ENCODE measurements around the gene LCA5. TPM values are rescaled to one million over a fixed set of nuclear protein-coding genes. Genes with fewer than 3 reads are reported as not detected.

LCA5 gene
- total RNA-seq, 1 donor from 2014 or later: 13.2 TPM

DNA sequence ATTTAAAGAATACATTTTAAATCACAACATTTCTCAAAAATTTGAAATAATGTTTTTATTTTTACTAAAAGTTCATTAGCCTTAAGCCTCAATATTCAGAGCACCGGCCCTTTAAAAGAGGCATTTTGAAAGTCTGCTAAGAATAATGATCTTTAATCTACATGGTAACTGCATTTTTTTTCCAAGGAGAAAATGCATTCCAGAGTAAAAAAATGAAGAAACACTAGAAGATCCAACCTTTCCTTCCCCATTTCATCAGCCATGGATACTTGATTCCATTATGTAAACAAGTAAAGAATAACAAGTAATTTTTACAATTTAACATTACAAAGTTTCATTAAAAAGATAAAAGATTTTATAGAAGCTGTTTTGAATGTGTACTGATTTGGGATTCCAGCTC lies 21.8 kb downstream of the LCA5 start:
- TF ChIP-seq EZH2 (IDR thresholded peaks at IDR 0.05) (no peak), EZH2phosphoT487 (IDR thresholded peaks at IDR 0.05) (no peak)
- TF ChIP-seq, protein P1, sequence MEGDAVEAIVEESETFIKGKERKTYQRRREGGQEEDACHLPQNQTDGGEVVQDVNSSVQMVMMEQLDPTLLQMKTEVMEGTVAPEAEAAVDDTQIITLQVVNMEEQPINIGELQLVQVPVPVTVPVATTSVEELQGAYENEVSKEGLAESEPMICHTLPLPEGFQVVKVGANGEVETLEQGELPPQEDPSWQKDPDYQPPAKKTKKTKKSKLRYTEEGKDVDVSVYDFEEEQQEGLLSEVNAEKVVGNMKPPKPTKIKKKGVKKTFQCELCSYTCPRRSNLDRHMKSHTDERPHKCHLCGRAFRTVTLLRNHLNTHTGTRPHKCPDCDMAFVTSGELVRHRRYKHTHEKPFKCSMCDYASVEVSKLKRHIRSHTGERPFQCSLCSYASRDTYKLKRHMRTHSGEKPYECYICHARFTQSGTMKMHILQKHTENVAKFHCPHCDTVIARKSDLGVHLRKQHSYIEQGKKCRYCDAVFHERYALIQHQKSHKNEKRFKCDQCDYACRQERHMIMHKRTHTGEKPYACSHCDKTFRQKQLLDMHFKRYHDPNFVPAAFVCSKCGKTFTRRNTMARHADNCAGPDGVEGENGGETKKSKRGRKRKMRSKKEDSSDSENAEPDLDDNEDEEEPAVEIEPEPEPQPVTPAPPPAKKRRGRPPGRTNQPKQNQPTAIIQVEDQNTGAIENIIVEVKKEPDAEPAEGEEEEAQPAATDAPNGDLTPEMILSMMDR (IDR thresholded peaks at IDR 0.05): no peak
- Mint-ChIP-seq H3K27me3 (ENCODE audit: insufficient read depth, low read depth) (no peaks in the 10 kb centered on the region), H3K27ac (no peak overlapping the region), H3K4me3 (no peak overlapping the region), H3K4me1 (no peaks in the 10 kb centered on the region), H3K9me3 (no peaks in the 10 kb centered on the region), H3K36me3 (peaks cover 25% of the 10 kb centered on the region)
- H2AFZ ChIP-seq (replicated peaks): no peak overlapping the region
- H3K4me1 ChIP-seq: no peaks in the 10 kb centered on the region
- H3K9ac ChIP-seq: no peak overlapping the region
- H3K4me2 ChIP-seq: no peak overlapping the region
- no peak for DNase-seq (ENCODE audit: low spot score)
- H4K20me1 ChIP-seq (ENCODE audit: low read depth): no peaks in the 10 kb centered on the region
- no peaks in the 10 kb centered on the region for H3F3A ChIP-seq (ENCODE audit: low read depth)
- H3K79me2 ChIP-seq (ENCODE audit: low read depth): peaks cover under 1% of the 10 kb centered on the region
- H3K27me3 ChIP-seq: no peaks in the 10 kb centered on the region
- H3K36me3 ChIP-seq: no peaks in the 10 kb centered on the region
- H3K27ac ChIP-seq: no peak overlapping the region
- no peak overlapping the region for H3K4me3 ChIP-seq
- H3K9me3 ChIP-seq (ENCODE audit: low read depth): no peaks in the 10 kb centered on the region

DNA sequence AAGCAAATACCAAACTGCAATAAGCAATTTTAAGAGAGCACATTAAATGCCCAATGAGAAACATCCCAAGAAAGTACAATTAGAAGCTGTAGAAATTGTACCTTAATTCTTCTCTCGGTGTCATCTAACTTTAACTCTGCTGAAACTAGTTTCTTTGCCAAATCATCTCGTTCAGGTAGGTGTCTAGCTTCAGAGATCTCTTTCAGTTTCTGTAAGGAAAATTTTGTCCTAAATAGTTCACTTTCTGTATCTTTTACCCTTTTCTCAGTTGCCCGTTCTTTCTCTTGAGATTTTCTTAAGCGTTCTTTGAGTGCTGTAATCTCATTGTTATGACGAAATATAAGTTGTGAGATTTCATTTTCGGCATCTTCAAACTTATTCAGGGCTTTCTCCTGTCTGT lies 24.1 kb downstream of the LCA5 start:
- H3K27me3 ChIP-seq: no peaks in the 10 kb centered on the region
- H3K36me3 ChIP-seq: no peaks in the 10 kb centered on the region
- H3K27ac ChIP-seq: no peak overlapping the region
- DNase-seq (ENCODE audit: low spot score): no peak
- no peaks in the 10 kb centered on the region for H3F3A ChIP-seq (ENCODE audit: low read depth)
- no peak overlapping the region for H2AFZ ChIP-seq (replicated peaks)
- no peaks in the 10 kb centered on the region for H3K79me2 ChIP-seq (ENCODE audit: low read depth)
- H3K9me3 ChIP-seq (ENCODE audit: low read depth): no peaks in the 10 kb centered on the region
- no peak overlapping the region for H3K4me2 ChIP-seq
- no peaks in the 10 kb centered on the region for H4K20me1 ChIP-seq (ENCODE audit: low read depth)
- H3K4me3 Mint-ChIP-seq: no peak overlapping the region
- no peak overlapping the region for H3K9ac ChIP-seq
- H3K36me3 Mint-ChIP-seq: peaks cover 32% of the 10 kb centered on the region
- H3K27ac Mint-ChIP-seq: no peak overlapping the region
- no peaks in the 10 kb centered on the region for H3K27me3 Mint-ChIP-seq (ENCODE audit: insufficient read depth, low read depth)
- no peak overlapping the region for H3K4me3 ChIP-seq
- no peaks in the 10 kb centered on the region for H3K4me1 Mint-ChIP-seq
- TF ChIP-seq, protein P1 (IDR thresholded peaks at IDR 0.05): no peak
- TF ChIP-seq EZH2 (IDR thresholded peaks at IDR 0.05) (no peak), EZH2phosphoT487 (IDR thresholded peaks at IDR 0.05) (no peak)
- no peaks in the 10 kb centered on the region for H3K9me3 Mint-ChIP-seq
- no peaks in the 10 kb centered on the region for H3K4me1 ChIP-seq

DNA sequence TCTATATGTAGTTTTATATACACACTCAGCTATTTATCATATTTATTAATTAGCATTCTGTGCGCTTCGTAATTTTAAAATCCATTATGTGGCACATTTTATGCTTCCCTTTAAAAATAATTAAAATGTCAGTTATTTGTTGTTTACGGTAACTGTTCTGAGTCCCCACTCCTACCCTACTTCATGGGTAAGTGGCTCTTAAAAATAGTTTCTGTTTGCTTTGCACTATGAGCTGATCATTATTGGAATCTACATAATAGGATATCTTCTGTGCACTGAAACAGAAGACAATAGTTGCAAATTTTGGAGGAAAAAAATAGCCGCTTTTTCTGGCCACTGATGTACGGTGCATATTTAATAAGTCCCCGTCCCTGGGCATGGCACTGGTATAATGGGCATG lies 25.2 kb downstream of the LCA5 start:
- Histone ChIP-seq H3K27me3 (no peaks in the 10 kb centered on the region), H3K9me3 (ENCODE audit: low read depth) (no peaks in the 10 kb centered on the region), H3K4me3 (no peak overlapping the region), H3K9ac (no peak overlapping the region), H3F3A (ENCODE audit: low read depth) (no peaks in the 10 kb centered on the region), H3K36me3 (no peaks in the 10 kb centered on the region), H3K4me1 (no peaks in the 10 kb centered on the region), H3K79me2 (ENCODE audit: low read depth) (no peaks in the 10 kb centered on the region), H4K20me1 (ENCODE audit: low read depth) (no peaks in the 10 kb centered on the region), H2AFZ (replicated peaks) (no peak overlapping the region), H3K4me2 (no peak overlapping the region), H3K27ac (no peak overlapping the region)
- no peak overlapping the region for H3K4me3 Mint-ChIP-seq
- H3K36me3 Mint-ChIP-seq: peaks cover 34% of the 10 kb centered on the region
- no peaks in the 10 kb centered on the region for H3K9me3 Mint-ChIP-seq
- no peak for DNase-seq (ENCODE audit: low spot score)
- TF ChIP-seq, protein P1 (IDR thresholded peaks at IDR 0.05): no peak
- TF ChIP-seq EZH2 (IDR thresholded peaks at IDR 0.05) (no peak), EZH2phosphoT487 (IDR thresholded peaks at IDR 0.05) (no peak)
- H3K27ac Mint-ChIP-seq: no peak overlapping the region
- no peaks in the 10 kb centered on the region for H3K27me3 Mint-ChIP-seq (ENCODE audit: insufficient read depth, low read depth)
- no peaks in the 10 kb centered on the region for H3K4me1 Mint-ChIP-seq
